IMR-90 (cell line): ENCODE measurements around the gene RPTOR. TPM values are rescaled to one million over a fixed set of nuclear protein-coding genes. Genes with fewer than 3 reads are reported as not detected.

Source experiments
- ATAC-seq: fragments of 200-7000 bp; cut with Tn5 transposase; 2 replicates; pipeline ENCODE4 v1.9.1; 2020; ENCODE audit warnings: low read depth, mild to moderate bottlenecking, moderate library complexity
- BruUV-seq: library from RNA; stranded (reverse); fragments of 400-500 nt; replicated peaks from 2 replicates; lab custom pipeline; 2021; lab: Mats Ljungman, UMichigan
- CTCF ChIA-PET: fragments of 300-600 bp; formaldehyde crosslinking; extraction: SDS; loops from one replicate; lab custom pipeline; 2021; ENCODE audit warnings: antibody characterized with exemption; lab: Yijun Ruan, JAX
- POLR2A ChIA-PET: fragments of 300-600 bp; sonication (Branson Sonifier 250); formaldehyde crosslinking; loops from one replicate; lab custom pipeline; 2022; ENCODE audit warnings: antibody characterized with exemption; ENCODE audit not compliant: unreplicated experiment; lab: Charles Lee
- DNase-seq: peaks from one replicate; pipeline ENCODE4 v3.0.0; 2013
- H2AFZ ChIP-seq: replicated peaks from 2 replicates; pipeline ENCODE3; 2013; ENCODE audit warnings: low read length, mild to moderate bottlenecking; ENCODE audit not compliant: poor library complexity
- H2AK5ac ChIP-seq: 2 replicates; pipeline ENCODE4 v1.6.1; 2013; ENCODE audit warnings: low read depth, low read length, inconsistent platforms
- H2AK9ac ChIP-seq: replicated peaks from 2 replicates; pipeline ENCODE3; 2013; ENCODE audit warnings: mild to moderate bottlenecking, low read depth, low read length, moderate library complexity; ENCODE audit not compliant: poor library complexity
- H2BK120ac ChIP-seq: 2 replicates; pipeline ENCODE4 v1.6.1; 2013; ENCODE audit warnings: low read depth, low read length, inconsistent platforms
- H2BK15ac ChIP-seq: 3 replicates; pipeline ENCODE4 v1.6.1; 2013; ENCODE audit warnings: low read depth, low read length, inconsistent platforms
- H2BK20ac ChIP-seq: 2 replicates; pipeline ENCODE4 v1.6.1; 2013; ENCODE audit warnings: low read depth, mild to moderate bottlenecking, inconsistent platforms, low read length, moderate library complexity
- H2BK5ac ChIP-seq: 2 replicates; pipeline ENCODE4 v1.6.1; 2013; ENCODE audit warnings: mild to moderate bottlenecking, low read depth, low read length, inconsistent platforms; ENCODE audit not compliant: poor library complexity, severe bottlenecking
- H3K14ac ChIP-seq: replicated peaks from 2 replicates; pipeline ENCODE4 v1.6.1; 2013; ENCODE audit warnings: low read depth, low read length, inconsistent platforms
- H3K18ac ChIP-seq: 2 replicates; pipeline ENCODE4 v1.6.1; 2013; ENCODE audit warnings: low read depth, low read length, control low read depth
- H3K23ac ChIP-seq: 2 replicates; pipeline ENCODE4 v1.6.1; 2013; ENCODE audit warnings: low read depth, low read length, inconsistent platforms
- H3K27ac ChIP-seq: 2 replicates; pipeline ENCODE4 v1.5.1; 2013; ENCODE audit warnings: mild to moderate bottlenecking, control low read depth, low read length; ENCODE audit not compliant: insufficient read depth
- H3K27me3 ChIP-seq: 2 replicates; pipeline ENCODE4 v1.6.1; 2013; ENCODE audit warnings: low read length; ENCODE audit not compliant: control insufficient read depth, insufficient read depth
- H3K36me3 ChIP-seq: 2 replicates; pipeline ENCODE4 v1.6.1; 2013; ENCODE audit warnings: low read length, mixed read lengths; ENCODE audit not compliant: control insufficient read depth, insufficient read depth
- H3K4ac ChIP-seq: 2 replicates; pipeline ENCODE4 v1.6.1; 2013; ENCODE audit warnings: low read depth, low read length, inconsistent platforms
- H3K4me1 ChIP-seq: 2 replicates; pipeline ENCODE4 v1.6.1; 2013; ENCODE audit warnings: low read length, mixed read lengths; ENCODE audit not compliant: control insufficient read depth, insufficient read depth
- H3K4me2 ChIP-seq: 2 replicates; pipeline ENCODE4 v1.6.1; 2013; ENCODE audit warnings: low read depth, mild to moderate bottlenecking, control low read depth, low read length, moderate library complexity
- H3K4me3 ChIP-seq: 2 replicates; pipeline ENCODE4 v1.5.1; 2013; ENCODE audit warnings: low read depth, mild to moderate bottlenecking, control low read depth, low read length, moderate library complexity; ENCODE audit not compliant: insufficient read depth
- H3K56ac ChIP-seq: 2 replicates; pipeline ENCODE4 v1.6.1; 2013; ENCODE audit warnings: low read length, inconsistent platforms; ENCODE audit not compliant: insufficient read depth; ENCODE audit errors: extremely low read depth
- H3K79me1 ChIP-seq, 2 experiments: 2 replicates each; pipeline ENCODE4 v1.6.1; 2013; ENCODE audit warnings: low read length in 2 of 2, inconsistent platforms in 1 of 2, low read depth in 1 of 2
- H3K9ac ChIP-seq: 2 replicates; pipeline ENCODE4 v1.6.1; 2013; ENCODE audit warnings: low read depth, low read length, control low read depth
- H3K9me1 ChIP-seq: 2 replicates; pipeline ENCODE4 v1.6.1; 2013; ENCODE audit warnings: low read length, inconsistent platforms; ENCODE audit not compliant: insufficient read depth
- H3K9me3 ChIP-seq: 2 replicates; pipeline ENCODE4 v1.6.1; 2013; ENCODE audit warnings: low read length; ENCODE audit not compliant: control insufficient read depth, insufficient read depth
- H4K20me1 ChIP-seq: 2 replicates; pipeline ENCODE4 v1.6.1; 2013; ENCODE audit warnings: low read length, inconsistent platforms; ENCODE audit not compliant: insufficient read depth
- H4K5ac ChIP-seq: 2 replicates; pipeline ENCODE4 v1.6.1; 2013; ENCODE audit warnings: mild to moderate bottlenecking, low read depth, low read length, control low read depth
- H4K8ac ChIP-seq, 2 experiments: 2 replicates each; pipeline ENCODE4 v1.6.1; 2013; ENCODE audit warnings: low read depth in 2 of 2, low read length in 2 of 2, control low read depth in 1 of 2, inconsistent platforms in 1 of 2
- H4K91ac ChIP-seq: 2 replicates; pipeline ENCODE4 v1.6.1; 2013; ENCODE audit warnings: low read depth, low read length, inconsistent platforms; ENCODE audit not compliant: insufficient read depth
- BHLHE40 ChIP-seq: fragments of 150-350 bp; IDR thresholded peaks from 2 replicates; pipeline ENCODE4 v1.6.1; 2016; ENCODE audit warnings: mild to moderate bottlenecking, low read depth, low read length
- CEBPB ChIP-seq: IDR thresholded peaks from 2 replicates; pipeline ENCODE4 v1.6.1; 2012; ENCODE audit warnings: low read depth, low read length, improper control_type of control experiment
- CHD1 ChIP-seq: IDR thresholded peaks from 2 replicates; pipeline ENCODE4 v1.6.1; 2012; ENCODE audit warnings: low read depth, low read length, improper control_type of control experiment
- FOS ChIP-seq: fragments of 150-350 bp; IDR thresholded peaks from 2 replicates; pipeline ENCODE4 v1.6.1; 2016; ENCODE audit warnings: low read depth, low read length
- MAFK ChIP-seq: IDR thresholded peaks from 2 replicates; pipeline ENCODE4 v1.6.1; 2012; ENCODE audit warnings: low read depth, low read length, improper control_type of control experiment
- MAZ ChIP-seq: IDR thresholded peaks from 2 replicates; pipeline ENCODE4 v1.6.1; 2012; ENCODE audit warnings: low read depth, mild to moderate bottlenecking, low read length, improper control_type of control experiment, moderate library complexity, borderline replicate concordance
- MXI1 ChIP-seq: IDR thresholded peaks from 2 replicates; pipeline ENCODE4 v1.6.1; 2012; ENCODE audit warnings: low read depth, mild to moderate bottlenecking, low read length, moderate library complexity, borderline replicate concordance
- NFE2L2 ChIP-seq: fragments of 150-350 bp; IDR thresholded peaks from 2 replicates; pipeline ENCODE4 v1.6.1; 2016; ENCODE audit warnings: low read depth, mild to moderate bottlenecking, low read length
- POLR2A ChIP-seq: IDR thresholded peaks from 2 replicates; pipeline ENCODE4 v1.6.1; 2012; ENCODE audit warnings: mild to moderate bottlenecking, low read depth, low read length
- RAD21 ChIP-seq: IDR thresholded peaks from 2 replicates; pipeline ENCODE4 v1.6.1; 2012; ENCODE audit warnings: low read length, improper control_type of control experiment
- RCOR1 ChIP-seq: IDR thresholded peaks from 2 replicates; pipeline ENCODE4 v1.6.1; 2012; ENCODE audit warnings: mild to moderate bottlenecking, low read length, improper control_type of control experiment; ENCODE audit not compliant: insufficient replicate concordance
- RFX5 ChIP-seq: IDR thresholded peaks from 2 replicates; pipeline ENCODE4 v1.8.0; 2012; ENCODE audit warnings: low read depth, mild to moderate bottlenecking, low read length, moderate library complexity
- SMC3 ChIP-seq: fragments of 150-350 bp; IDR thresholded peaks from 2 replicates; pipeline ENCODE4 v1.6.1; 2016; ENCODE audit warnings: low read depth, mild to moderate bottlenecking, antibody characterized with exemption, low read length, moderate library complexity
- USF2 ChIP-seq: fragments of 150-350 bp; IDR thresholded peaks from 2 replicates; pipeline ENCODE4 v1.6.1; 2017; ENCODE audit warnings: mild to moderate bottlenecking, antibody characterized with exemption, low read length, low read depth
- whole genome bisulfite sequencing, 2 experiments: methylation state at CpG; one replicate each; pipeline versions ENCODE4 v1.1.5 to v1.1.7; 2013; ENCODE audit warnings: missing lambda C conversion rate in 2 of 2; ENCODE audit not compliant: insufficient read length in 1 of 2; ENCODE audit errors: extremely low coverage in 2 of 2; 5-methylcytosine and 5-hydroxymethylcytosine counted together
- dilution Hi-C: fragments of 300-500 bp; cut with HindIII; formaldehyde crosslinking; loops from one replicate; pipeline ENCODE4 v1.14.3; 2018; ENCODE audit warnings: low sequenced_read_pairs; ENCODE audit not compliant: unreplicated experiment
- in situ Hi-C: fragments of 300-500 bp; cut with MboI; formaldehyde crosslinking; loops from 3 replicates; pipeline ENCODE4 v1.14.3; 2019; ENCODE audit warnings: low sequenced_read_pairs, inconsistent platforms, mixed read lengths
- intact Hi-C: fragments of 100-400 bp; cut with micrococcal nuclease; formaldehyde crosslinking; loops from 2 replicates; pipeline ENCODE4 v1.10.0; 2022
- polyA plus RNA-seq, 3 experiments: library from polyadenylated mRNA; depleted of rRNA; stranded (reverse); fragments of >200 nt; gene quantifications; 2 replicates each; pipeline ENCODE4 v1.2.3, GENCODE V29; 2012; ENCODE audit warnings: low replicate concordance in 1 of 3
- total RNA-seq: library from RNA; depleted of rRNA; stranded (reverse); fragments of >200 nt; gene quantifications from 2 replicates; pipeline ENCODE4 v1.2.3, GENCODE V29; 2012
- TF ChIP-seq, protein P1 (sequence below): conservative IDR thresholded peaks from 2 replicates; pipeline ENCODE4 v1.5.1; 2012; ENCODE audit warnings: mild to moderate bottlenecking, low read depth, low read length, improper control_type of control experiment
- TF ChIP-seq, protein P2 (sequence below): fragments of 150-350 bp; IDR thresholded peaks from 2 replicates; pipeline ENCODE4 v1.6.1; 2016; ENCODE audit warnings: low read depth, mild to moderate bottlenecking, low read length, moderate library complexity, borderline replicate concordance

Gene RPTOR
- total and polyA plus RNA-seq, 2 of the 4 experiments (the other 2 are of a cell fraction): 10.8 to 14.7 TPM

- no peak for DNase-seq
- Histone ChIP-seq H3K9me1 (peaks cover 21% of the 10 kb centered on the region), H3K56ac (no peak overlapping the region), H4K20me1 (no peaks in the 10 kb centered on the region; the same call in 1 of the 2 replicates), H2BK15ac (no peak overlapping the region), H3K14ac (no peak overlapping the region), H3K27me3 (no peaks in the 10 kb centered on the region), H3K23ac (no peak overlapping the region), H2BK120ac (no peak overlapping the region), H3K4me3 (no peak overlapping the region), H3K4me2 (no peak overlapping the region), H3K79me1 (peaks cover 13 to 44% of the 10 kb centered on the region in 2 experiments; a peak in 3 of 4 replicates), H3K9ac (no peak overlapping the region), H2AK9ac (no peak overlapping the region), H4K5ac (no peak overlapping the region), H2BK5ac (no peak overlapping the region), H3K36me3 (peaks cover 20% of the 10 kb centered on the region), H3K4me1 (peaks cover 26% of the 10 kb centered on the region), H2BK20ac (no peak overlapping the region), H4K8ac (peak overlapping the region in 1 of 2 experiments; percentile 42; a peak in 1 of 4 replicates), H4K91ac (no peak overlapping the region), H3K18ac (no peak overlapping the region), H3K4ac (peak overlapping the region; percentile 13), H3K9me3 (no peaks in the 10 kb centered on the region), H2AK5ac (peak overlapping the region; percentile 82; the same call in 1 of the 2 replicates), H2AFZ (no peak overlapping the region), H3K27ac (no peak overlapping the region)
- ChIA-PET POLR2A (no interaction called here), CTCF (no interaction called here)
- no peak for ATAC-seq
- TF ChIP-seq RAD21: no peak
- no peak for TF ChIP-seq CEBPB
- no peak for TF ChIP-seq RFX5
- TF ChIP-seq, protein P1, sequence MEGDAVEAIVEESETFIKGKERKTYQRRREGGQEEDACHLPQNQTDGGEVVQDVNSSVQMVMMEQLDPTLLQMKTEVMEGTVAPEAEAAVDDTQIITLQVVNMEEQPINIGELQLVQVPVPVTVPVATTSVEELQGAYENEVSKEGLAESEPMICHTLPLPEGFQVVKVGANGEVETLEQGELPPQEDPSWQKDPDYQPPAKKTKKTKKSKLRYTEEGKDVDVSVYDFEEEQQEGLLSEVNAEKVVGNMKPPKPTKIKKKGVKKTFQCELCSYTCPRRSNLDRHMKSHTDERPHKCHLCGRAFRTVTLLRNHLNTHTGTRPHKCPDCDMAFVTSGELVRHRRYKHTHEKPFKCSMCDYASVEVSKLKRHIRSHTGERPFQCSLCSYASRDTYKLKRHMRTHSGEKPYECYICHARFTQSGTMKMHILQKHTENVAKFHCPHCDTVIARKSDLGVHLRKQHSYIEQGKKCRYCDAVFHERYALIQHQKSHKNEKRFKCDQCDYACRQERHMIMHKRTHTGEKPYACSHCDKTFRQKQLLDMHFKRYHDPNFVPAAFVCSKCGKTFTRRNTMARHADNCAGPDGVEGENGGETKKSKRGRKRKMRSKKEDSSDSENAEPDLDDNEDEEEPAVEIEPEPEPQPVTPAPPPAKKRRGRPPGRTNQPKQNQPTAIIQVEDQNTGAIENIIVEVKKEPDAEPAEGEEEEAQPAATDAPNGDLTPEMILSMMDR: no peak
- no peak for TF ChIP-seq MAFK
- no peak for TF ChIP-seq CHD1
- TF ChIP-seq BHLHE40: no peak
- TF ChIP-seq POLR2A: no peak
- TF ChIP-seq SMC3: no peak
- TF ChIP-seq FOS: no peak
- TF ChIP-seq NFE2L2: no peak
- no peak for TF ChIP-seq RCOR1
- TF ChIP-seq, protein P2, sequence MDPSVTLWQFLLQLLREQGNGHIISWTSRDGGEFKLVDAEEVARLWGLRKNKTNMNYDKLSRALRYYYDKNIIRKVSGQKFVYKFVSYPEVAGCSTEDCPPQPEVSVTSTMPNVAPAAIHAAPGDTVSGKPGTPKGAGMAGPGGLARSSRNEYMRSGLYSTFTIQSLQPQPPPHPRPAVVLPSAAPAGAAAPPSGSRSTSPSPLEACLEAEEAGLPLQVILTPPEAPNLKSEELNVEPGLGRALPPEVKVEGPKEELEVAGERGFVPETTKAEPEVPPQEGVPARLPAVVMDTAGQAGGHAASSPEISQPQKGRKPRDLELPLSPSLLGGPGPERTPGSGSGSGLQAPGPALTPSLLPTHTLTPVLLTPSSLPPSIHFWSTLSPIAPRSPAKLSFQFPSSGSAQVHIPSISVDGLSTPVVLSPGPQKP: no peak
- no peak for TF ChIP-seq MXI1
- TF ChIP-seq USF2: no peak
- no peak for TF ChIP-seq MAZ
- in situ Hi-C loops: no loop called here
- dilution Hi-C loops: no loop called here
- intact Hi-C loops: loop anchor here (10.0 kb wide), 1 partner anchor 221 kb away; no protein-coding TSS in a partner anchor
- WGBS, 2 experiments: 89% methylated on average over 18 of the region's 21 CpGs; no CpG with 5 or more reads in 1 of the 2 experiments
- BruUV-seq: no TSS peak
Observed at GRCh38 chr17:80895366-80895765, 350.7 kb downstream of the RPTOR start.
